Measurements from ENCODE around the gene FUT1. TPM values are rescaled to one million over a fixed set of nuclear protein-coding genes. Genes with fewer than 3 reads are reported as not detected.

FUT1 gene
- total and polyA plus RNA-seq, 9 of the 15 experiments (the other 6 are each of a cell fraction or from before 2014, with no cell fraction given) = 2.3 to 18.5 (median 8.8) TPM

DNA sequence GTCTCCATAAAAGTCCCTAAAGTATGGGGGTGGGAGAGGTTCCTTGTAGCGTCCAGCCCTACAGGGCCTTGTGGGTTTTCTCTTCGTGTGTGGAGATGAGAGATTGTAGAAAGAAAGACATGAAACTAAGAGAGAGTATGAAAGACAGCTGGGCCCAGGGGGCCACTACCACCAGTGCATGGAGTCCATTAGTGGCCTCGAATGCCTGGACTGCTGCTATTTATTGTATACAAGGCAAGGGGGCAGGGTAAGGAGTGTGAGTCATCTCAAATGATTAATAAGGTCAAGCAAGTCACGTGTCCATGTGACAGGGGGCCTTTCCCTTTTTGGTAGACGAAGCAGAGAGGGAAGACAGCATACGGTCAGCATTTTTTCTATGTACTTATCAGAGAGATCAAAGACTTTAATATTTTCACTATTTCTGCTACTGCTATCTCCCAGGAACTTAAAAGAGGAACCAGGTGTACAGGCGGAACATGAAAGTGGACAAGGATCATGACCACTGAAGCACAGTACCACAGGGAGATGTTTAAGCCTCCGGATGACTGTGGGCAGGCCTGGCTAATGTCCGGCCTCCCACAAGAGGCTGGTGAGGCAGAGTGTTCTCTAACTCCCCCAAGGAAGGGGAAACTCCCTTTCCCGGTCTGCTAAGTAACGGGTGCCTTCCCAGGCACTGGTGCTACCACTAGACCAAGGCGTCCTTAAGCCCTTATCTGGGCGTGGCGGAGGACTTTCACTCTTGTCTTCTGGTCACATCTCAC lies 28.4 kb upstream of the FUT1 start (continued):
- TF ChIP-seq, protein P1, sequence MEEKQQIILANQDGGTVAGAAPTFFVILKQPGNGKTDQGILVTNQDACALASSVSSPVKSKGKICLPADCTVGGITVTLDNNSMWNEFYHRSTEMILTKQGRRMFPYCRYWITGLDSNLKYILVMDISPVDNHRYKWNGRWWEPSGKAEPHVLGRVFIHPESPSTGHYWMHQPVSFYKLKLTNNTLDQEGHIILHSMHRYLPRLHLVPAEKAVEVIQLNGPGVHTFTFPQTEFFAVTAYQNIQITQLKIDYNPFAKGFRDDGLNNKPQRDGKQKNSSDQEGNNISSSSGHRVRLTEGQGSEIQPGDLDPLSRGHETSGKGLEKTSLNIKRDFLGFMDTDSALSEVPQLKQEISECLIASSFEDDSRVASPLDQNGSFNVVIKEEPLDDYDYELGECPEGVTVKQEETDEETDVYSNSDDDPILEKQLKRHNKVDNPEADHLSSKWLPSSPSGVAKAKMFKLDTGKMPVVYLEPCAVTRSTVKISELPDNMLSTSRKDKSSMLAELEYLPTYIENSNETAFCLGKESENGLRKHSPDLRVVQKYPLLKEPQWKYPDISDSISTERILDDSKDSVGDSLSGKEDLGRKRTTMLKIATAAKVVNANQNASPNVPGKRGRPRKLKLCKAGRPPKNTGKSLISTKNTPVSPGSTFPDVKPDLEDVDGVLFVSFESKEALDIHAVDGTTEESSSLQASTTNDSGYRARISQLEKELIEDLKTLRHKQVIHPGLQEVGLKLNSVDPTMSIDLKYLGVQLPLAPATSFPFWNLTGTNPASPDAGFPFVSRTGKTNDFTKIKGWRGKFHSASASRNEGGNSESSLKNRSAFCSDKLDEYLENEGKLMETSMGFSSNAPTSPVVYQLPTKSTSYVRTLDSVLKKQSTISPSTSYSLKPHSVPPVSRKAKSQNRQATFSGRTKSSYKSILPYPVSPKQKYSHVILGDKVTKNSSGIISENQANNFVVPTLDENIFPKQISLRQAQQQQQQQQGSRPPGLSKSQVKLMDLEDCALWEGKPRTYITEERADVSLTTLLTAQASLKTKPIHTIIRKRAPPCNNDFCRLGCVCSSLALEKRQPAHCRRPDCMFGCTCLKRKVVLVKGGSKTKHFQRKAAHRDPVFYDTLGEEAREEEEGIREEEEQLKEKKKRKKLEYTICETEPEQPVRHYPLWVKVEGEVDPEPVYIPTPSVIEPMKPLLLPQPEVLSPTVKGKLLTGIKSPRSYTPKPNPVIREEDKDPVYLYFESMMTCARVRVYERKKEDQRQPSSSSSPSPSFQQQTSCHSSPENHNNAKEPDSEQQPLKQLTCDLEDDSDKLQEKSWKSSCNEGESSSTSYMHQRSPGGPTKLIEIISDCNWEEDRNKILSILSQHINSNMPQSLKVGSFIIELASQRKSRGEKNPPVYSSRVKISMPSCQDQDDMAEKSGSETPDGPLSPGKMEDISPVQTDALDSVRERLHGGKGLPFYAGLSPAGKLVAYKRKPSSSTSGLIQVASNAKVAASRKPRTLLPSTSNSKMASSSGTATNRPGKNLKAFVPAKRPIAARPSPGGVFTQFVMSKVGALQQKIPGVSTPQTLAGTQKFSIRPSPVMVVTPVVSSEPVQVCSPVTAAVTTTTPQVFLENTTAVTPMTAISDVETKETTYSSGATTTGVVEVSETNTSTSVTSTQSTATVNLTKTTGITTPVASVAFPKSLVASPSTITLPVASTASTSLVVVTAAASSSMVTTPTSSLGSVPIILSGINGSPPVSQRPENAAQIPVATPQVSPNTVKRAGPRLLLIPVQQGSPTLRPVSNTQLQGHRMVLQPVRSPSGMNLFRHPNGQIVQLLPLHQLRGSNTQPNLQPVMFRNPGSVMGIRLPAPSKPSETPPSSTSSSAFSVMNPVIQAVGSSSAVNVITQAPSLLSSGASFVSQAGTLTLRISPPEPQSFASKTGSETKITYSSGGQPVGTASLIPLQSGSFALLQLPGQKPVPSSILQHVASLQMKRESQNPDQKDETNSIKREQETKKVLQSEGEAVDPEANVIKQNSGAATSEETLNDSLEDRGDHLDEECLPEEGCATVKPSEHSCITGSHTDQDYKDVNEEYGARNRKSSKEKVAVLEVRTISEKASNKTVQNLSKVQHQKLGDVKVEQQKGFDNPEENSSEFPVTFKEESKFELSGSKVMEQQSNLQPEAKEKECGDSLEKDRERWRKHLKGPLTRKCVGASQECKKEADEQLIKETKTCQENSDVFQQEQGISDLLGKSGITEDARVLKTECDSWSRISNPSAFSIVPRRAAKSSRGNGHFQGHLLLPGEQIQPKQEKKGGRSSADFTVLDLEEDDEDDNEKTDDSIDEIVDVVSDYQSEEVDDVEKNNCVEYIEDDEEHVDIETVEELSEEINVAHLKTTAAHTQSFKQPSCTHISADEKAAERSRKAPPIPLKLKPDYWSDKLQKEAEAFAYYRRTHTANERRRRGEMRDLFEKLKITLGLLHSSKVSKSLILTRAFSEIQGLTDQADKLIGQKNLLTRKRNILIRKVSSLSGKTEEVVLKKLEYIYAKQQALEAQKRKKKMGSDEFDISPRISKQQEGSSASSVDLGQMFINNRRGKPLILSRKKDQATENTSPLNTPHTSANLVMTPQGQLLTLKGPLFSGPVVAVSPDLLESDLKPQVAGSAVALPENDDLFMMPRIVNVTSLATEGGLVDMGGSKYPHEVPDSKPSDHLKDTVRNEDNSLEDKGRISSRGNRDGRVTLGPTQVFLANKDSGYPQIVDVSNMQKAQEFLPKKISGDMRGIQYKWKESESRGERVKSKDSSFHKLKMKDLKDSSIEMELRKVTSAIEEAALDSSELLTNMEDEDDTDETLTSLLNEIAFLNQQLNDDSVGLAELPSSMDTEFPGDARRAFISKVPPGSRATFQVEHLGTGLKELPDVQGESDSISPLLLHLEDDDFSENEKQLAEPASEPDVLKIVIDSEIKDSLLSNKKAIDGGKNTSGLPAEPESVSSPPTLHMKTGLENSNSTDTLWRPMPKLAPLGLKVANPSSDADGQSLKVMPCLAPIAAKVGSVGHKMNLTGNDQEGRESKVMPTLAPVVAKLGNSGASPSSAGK (IDR thresholded peaks at IDR 0.05) = peak; percentile 94
- TF ChIP-seq ZNF76 (CRISPR knock-in tag; IDR thresholded peaks at IDR 0.05; ENCODE audit: borderline replicate concordance) = no peak
- TF ChIP-seq, protein P2, sequence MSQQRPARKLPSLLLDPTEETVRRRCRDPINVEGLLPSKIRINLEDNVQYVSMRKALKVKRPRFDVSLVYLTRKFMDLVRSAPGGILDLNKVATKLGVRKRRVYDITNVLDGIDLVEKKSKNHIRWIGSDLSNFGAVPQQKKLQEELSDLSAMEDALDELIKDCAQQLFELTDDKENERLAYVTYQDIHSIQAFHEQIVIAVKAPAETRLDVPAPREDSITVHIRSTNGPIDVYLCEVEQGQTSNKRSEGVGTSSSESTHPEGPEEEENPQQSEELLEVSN (IDR thresholded peaks at IDR 0.05; ENCODE audit: borderline replicate concordance in 1 of 2, extremely low read depth in 1 of 2, insufficient read depth in 1 of 2, insufficient read length in 1 of 2, low read depth in 1 of 2, low read length in 1 of 2, poor library complexity in 1 of 2, severe bottlenecking in 1 of 2) = peak; percentile 50 to 77
- TF ChIP-seq XRCC5 (IDR thresholded peaks at IDR 0.05; ENCODE audit: low read depth, low read length) = no peak
- TF ChIP-seq ZNF551 (CRISPR knock-in tag; IDR thresholded peaks at IDR 0.05) = no peak
- peak; percentile 48 for TF ChIP-seq POLR2A (conservative IDR thresholded peaks at IDR 0.05)
- no peak for TF ChIP-seq ZNF57 (CRISPR knock-in tag; IDR thresholded peaks at IDR 0.05)
- no peak for TF ChIP-seq ELF4 (CRISPR knock-in tag; IDR thresholded peaks at IDR 0.05)
- TF ChIP-seq ZBTB8A (IDR thresholded peaks at IDR 0.05; ENCODE audit: partially characterized antibody) = no peak
- TF ChIP-seq, protein P3, sequence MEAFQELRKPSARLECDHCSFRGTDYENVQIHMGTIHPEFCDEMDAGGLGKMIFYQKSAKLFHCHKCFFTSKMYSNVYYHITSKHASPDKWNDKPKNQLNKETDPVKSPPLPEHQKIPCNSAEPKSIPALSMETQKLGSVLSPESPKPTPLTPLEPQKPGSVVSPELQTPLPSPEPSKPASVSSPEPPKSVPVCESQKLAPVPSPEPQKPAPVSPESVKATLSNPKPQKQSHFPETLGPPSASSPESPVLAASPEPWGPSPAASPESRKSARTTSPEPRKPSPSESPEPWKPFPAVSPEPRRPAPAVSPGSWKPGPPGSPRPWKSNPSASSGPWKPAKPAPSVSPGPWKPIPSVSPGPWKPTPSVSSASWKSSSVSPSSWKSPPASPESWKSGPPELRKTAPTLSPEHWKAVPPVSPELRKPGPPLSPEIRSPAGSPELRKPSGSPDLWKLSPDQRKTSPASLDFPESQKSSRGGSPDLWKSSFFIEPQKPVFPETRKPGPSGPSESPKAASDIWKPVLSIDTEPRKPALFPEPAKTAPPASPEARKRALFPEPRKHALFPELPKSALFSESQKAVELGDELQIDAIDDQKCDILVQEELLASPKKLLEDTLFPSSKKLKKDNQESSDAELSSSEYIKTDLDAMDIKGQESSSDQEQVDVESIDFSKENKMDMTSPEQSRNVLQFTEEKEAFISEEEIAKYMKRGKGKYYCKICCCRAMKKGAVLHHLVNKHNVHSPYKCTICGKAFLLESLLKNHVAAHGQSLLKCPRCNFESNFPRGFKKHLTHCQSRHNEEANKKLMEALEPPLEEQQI (IDR thresholded peaks at IDR 0.05) = no peak
- TF ChIP-seq PRMT5 (CRISPR knock-in tag; IDR thresholded peaks at IDR 0.05) = no peak
- no peak for TF ChIP-seq RBM22 (IDR thresholded peaks at IDR 0.05; ENCODE audit: low read depth, low read length, poor library complexity, severe bottlenecking)

All from K562 (cell line).